NCI-H524 treated with DMSO at 0.1 percent for 48 hours (cell line): ENCODE data around the gene UCMA.

Experiments
- DNase-seq: peaks from one replicate; lab custom pipeline; 2025; lab: John Stamatoyannopoulos, UW

Gene UCMA

DNA sequence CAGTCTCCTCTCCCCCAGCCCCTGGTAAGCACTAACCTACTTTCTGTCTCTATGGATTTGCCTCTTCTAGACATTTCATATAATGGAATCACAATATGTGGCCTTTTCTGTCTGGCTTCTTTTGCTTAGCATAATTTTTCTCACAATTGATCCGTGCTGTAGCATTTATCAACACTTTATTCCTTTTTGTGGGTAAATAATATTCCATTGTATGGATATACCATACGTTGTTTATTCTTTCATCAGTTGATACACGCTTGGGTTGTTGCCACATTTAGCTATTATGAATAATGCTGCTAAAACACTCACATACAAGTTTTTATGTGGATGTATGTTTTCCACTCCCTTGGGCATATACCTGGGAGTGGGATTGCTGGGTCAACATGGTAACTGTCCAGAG is 47.0 kb downstream of the UCMA start:
- DNase-seq: no peak

DNA sequence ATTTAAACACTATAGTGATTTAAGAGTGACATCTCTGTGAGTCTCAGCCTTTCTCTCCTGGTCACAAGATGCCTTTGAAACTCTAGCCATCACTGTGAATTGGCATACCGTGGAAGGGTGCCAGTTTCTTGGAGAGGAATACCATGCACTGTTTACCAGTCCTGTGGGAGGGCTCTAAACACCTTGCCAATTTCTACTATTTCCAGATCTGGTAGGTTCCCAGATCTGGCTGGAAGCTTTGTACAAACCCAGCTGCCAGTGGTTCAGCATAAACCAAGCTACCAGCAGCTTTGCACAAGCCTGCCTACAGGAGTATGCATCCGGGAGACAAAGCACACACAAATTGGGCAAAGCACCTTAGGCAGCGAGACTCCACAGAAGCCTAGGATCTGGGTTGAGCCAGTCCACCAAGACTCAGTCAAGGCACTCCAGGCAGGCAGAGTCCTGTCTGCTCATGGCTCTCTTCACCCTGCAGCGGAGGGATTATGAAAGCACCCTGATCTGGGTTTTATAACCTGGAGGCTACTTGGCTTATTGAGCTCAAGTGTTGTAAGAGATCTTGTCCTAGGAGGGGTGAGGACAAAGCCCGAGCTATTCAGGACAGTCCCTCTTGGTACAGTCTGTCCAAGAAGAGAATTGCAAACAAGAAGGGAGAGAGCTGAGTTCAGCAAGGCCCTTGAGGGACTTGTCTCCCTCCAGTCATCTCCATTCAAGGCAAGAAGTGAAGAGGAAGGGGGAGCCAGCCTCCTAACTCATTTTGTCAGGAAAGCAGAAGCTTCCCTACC is 49.3 kb downstream of the UCMA start:
- DNase-seq: no peak

DNA sequence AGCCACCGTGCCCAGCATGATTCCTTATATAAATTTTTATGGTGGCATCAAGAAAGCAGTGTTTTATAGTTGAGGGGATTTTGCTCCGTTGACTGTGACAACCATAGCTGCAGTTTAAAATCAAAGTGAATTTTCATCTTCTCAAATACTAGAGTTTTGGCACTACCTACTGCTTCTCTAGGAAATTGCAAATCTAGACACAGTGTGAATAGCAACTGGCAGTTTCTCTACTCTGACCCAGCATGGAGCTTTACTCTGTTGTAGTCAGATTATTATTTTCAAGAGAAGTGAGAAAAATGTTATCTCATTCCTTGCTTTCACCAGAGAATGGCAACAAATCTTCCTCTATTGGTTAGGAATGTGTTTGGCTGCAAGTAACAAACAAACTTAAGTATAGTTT is 49.9 kb downstream of the UCMA start:
- no peak for DNase-seq

DNA sequence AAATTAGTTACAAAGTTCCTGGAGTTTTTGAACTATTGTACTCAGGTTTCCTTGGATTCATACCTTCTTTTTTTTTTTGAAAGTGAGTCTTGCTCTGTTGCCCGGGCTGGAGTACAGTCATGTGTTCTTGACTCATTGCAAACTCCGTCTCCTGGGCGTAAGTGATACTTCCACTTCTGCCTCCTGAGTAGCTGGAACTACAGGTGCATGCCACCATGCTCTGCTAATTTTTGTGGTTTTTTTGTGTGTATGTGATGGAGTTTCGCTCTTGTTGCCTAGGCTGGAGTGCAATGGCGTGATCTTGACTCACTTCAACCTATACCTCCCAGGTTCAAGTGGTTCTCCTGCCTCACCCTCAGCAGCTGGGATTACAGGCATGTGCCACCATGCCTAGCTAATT is 50.5 kb downstream of the UCMA start:
- DNase-seq: no peak

DNA sequence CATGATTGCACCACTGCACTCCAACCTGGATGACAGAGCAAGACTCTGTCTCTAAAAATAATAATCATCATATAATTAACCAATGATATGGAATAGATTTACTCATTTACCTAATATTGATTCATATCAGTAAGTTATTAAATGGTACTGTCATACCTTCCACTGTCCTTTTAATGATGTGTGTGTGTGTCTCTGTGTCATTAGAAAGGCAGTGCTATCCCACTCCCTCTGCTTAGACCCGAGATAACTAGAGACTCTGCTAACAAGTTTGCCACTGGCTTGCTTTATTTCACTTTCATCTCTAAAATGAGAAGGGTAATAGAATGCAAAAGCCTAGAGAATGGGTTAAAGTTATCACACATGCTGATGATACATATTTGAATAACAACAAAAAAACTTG is 51.8 kb downstream of the UCMA start:
- no peak for DNase-seq

DNA sequence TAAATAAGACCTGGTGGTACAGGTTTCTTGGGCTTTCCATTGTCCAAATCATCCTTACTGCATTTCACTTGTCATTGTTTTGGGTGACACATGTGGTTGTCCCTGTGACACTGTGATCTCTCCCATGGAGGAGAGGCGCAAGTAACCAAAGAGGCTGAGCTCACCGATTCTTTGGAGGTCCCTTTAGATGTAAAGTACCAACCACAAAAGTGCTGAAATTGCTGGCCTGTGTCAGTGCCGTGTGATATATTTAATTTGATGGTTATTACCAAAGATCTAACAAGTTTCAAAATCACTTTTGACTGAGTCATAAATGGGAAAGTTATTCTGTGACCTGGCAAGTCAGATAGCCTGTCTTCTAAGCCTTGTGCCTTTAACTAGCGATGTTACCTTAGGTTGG is 53.4 kb downstream of the UCMA start:
- no peak for DNase-seq

DNA sequence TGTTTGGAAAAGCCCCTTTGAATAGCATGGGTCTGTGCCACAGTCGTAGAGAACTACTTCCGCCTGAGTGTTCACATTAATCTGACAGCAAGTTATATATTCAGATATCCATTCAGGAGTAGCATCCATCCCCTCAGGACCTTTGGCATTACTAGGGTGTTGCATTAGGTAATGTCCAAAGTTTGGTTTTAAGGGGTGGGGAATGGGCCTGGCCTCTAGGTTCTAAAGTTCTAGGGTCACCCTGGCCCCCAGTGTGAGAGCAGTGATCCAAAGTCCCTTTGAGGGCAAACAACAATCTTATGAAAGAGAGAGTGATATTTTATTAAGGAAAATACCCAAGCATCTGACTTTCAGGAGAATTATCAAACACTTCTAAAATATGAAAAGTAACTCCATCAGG is 60.6 kb downstream of the UCMA start:
- DNase-seq: no peak
